HK-2 (cell line): Measurements from ENCODE around the gene GOLPH3L.
"Not testable (repeated sequence)": the region's sequence is repeated elsewhere in the genome, so short reads cannot be mapped to it uniquely, and the experiment has no call there.

ENCODE experiments used
- DNase-seq: peaks from one replicate; pipeline ENCODE4 v3.0.0-alpha.2; 2018; ENCODE audit not compliant: unreplicated experiment

The GOLPH3L gene

DNA sequence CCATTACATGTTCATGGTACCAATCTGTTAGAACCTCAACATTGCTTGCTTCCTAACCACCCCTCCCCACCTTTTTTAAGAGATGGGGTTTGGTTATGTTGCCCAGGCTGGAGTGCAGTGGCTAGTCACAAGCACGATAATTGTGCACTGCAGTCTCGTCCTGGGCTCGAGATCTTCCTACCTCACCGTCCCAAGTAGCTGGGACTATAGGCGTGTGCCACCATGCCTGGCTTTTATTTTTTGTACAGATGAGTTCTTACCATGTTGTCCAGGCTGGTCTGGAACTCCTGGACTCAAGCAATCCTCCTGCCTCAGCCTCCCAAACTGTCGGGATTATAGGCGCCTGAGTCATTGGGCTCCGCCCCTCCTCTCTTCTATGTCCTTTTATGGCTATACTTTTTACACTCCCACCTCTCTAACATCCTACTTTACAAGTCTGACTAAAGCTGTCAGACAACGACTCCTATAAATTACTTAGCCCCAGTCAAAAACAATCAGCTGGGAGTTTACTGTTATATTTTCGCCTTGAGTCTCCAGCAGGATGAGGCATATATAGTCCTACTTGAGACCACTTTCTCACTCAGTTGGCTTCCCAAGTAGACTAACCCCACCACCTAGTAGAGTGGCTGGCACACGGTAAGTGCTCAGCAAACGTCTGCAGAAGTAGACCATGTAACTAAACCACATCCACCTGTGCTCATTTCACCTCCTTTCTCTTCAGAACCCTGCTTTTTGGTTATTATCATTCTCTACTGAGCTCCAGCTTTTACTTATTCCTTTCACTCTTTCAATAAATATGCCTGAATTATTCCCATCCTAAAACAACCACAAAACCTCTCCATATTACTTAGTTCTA, 81.4 kb downstream of the GOLPH3L start:
- DNase-seq = no peak

DNA sequence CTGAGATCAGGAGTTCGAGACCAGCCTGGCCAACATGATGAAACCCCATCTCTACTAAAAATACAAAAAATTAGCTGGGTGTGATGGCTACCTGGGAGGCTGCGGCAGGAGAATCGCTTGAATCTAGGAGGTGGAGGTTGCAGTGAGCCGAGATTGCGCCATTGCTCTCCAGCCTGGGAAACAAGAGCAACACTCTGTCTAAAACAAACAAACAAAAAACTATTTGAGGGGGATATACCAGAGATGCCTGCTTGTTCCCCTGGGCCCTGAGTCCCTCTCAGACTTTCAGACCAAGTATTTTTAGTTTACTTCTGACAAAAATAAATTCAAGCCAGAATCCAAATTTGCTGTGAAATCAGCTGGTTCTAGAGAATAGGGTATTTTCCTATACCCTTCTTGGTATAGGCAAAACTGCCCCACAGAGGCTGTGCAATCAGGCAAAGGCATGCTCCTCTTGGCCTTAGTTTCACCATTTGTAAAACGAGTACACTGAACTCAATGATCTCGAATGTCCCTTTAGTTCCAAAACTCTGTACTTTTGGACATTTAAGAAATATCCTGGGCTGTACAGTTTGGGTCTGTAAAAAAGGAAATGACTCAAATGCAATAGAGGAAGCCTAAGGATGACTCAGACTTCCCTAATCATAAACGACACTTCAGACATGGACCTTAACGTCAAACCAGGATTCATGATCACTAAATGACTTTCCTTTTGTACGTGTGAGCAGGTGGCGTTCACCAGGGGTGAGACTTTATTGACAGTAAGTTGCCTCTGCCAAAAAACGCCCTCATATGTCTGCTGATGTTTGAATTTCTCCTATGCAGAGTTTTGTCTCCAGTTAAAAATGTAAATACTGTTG, 83.7 kb downstream of the GOLPH3L start:
- DNase-seq = no peak

DNA sequence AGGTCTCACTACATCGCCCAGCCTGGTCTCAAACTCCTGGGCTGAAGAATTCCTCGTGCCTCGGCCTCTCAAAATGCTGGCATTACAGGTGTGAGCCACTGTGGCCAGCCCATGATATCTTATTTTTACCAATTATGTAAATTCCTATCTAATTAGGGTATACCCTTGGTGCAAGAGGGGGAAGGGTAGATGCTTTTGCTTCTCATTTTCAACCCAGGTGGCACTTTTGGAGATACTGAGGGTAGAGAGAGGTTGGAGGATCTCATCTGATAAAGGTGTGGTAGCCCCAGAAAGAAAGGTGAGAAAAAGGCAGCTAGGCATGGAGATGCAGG, 85.0 kb downstream of the GOLPH3L start:
- no peak for DNase-seq

DNA sequence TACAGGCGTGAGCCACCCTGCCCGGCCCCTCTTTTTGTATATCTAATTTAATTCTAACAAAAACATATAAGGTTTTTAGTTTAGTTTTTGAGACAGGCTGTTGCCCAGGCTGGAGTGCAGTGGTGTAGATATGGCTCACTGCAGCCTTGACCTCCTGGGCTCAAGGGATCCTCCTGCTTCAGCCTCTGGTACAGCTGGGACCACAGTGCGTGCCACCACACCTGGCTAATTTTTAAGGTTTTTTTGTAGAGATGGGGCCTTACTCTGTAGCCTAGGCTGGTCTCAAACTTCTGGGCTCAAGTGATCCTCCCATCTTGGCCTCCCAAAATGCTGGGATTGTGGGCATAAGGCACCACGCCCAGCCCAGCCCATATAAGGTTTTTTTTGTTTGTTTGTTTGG, 86.4 kb downstream of the GOLPH3L start:
- DNase-seq = no peak

DNA sequence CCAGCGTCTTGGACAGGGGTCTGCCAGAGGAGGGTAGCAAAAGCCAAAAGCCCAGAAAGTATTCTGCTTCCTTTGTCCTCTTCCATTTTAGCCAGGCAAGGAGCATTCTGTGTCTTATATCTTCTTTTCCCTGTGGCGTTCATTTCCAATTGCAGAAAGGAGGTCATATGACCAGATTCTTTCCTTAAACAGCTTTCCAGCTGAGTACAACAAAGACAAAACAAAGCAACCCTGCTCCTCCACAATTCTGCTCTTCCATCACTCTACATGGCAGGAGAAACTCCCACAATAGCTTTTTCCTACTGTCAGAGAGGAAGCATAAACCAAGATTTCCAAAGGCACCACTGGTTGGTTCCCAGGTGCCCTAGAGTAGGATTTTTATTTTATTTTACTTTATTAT, 87.2 kb downstream of the GOLPH3L start:
- DNase-seq = no peak

DNA sequence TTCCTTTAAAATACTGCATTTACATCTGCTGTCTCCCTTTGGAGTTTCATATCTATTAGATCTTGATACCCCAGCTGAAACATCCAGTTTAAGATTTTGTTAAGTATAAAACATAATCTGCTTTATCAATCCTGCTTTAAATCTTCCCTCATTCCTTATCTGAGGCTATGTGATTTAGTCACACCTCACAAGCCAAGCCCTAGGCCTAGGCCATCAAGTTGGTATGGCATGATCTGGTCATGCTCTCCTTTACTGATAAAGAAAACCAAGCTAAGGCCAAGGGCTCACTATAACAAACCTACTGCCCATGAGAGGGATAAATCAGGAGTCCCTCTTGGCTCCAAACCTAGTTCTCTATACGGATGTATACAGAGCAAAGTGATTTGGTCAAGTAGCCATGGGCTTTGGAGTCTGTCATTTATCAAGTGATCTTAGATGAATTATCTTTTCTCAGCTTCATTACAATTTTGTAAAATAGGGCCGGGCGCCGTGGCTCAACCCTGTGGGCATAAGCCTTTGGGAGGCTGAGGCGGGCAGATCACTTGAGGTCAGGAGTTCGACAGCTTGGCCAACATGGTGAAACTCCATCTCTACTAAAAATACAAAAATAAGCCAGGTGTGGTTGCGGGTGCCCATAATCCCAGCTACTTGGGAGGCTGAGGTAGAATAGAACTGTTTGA, 90.4 kb downstream of the GOLPH3L start:
- no peak for DNase-seq

DNA sequence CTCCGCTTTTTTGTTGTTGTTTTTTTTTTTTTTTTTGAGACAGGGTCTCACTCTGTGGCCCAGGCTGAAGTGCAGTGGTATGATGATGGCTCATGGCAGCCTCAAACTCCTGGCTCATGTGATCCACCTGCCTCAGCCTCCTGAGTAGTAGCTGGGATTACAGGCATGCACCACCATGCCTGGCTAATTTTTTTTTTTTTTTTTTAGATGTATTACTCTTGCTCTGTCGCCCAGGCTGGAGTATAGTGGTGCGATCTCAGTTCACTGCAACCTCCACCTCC, 91.6 kb downstream of the GOLPH3L start:
- DNase-seq = not testable (repeated sequence)

DNA sequence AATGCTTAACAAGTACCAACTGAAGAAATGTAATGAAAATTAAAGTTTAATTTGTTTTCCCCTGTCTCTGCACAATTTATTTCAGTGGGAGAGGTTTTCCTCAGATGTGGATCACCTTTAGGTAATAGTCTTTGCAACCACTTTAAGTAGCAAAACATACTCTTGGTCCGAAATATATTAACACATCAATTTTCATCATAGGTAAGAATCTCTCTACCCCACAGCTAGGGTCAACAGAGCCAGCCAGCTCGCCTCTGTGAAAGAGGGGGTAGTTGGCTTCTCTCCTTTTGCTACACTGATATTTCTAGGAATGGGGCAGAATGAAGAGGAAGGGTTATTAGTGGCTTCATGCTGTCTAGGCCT, 92.7 kb downstream of the GOLPH3L start:
- no peak for DNase-seq

DNA sequence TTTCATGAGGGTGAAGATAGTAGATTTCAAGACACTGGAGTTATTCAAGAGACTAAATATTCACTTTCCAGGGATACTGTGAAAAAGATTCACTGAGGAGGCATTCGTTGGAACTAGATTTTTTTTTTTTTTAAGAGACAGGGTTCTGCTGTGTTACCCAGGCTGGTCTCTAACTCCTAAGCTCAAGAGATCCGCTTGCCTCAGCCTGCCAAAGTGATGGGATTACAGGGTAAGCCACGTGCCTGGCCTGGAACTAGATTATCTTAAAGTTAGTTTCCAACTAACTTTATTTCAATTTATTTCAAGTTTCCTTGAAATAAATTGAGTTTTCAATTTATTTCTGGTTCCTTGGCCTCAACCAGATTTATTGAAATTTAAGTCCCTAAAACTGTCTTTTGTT, 93.2 kb downstream of the GOLPH3L start:
- no peak for DNase-seq

DNA sequence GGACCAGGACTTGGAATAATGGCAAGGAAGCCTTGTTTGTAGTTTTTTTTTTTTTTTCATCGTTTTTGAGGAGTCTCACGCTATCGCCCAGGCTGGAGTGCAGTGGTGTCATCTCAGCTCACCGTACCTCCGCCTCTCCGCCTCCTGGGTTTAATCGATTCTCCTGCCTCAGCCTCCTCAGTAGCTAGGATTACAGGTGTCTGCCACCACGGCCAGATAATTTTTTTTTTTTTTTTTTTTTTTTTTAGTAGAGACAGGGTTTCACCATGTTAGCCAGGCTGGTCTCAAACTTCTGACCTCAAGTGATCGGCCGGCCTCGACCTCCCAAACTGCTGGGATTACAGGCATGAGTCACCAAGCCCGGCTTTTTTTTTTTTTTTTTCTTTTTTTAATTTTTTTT, 94.6 kb downstream of the GOLPH3L start:
- not testable (repeated sequence) for DNase-seq

DNA sequence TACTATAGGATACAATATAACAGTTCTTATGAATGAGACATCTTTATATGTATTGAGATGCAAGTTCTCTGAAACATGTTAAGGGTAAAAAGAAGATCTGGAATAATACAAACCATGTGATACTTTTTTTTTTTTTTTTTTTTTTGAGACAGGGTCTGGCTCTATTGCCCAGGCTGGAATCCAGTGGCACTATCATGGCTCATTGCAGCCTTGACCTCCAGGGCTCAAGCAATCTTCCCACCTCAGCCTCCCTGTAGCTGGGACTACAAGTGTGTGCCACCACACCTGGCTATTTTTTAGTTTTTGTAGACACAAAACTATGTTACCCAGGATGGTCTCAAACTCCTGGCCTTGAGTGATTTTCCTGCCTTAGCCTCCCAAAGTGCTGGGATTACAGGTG, 95.4 kb downstream of the GOLPH3L start:
- DNase-seq = no peak

DNA sequence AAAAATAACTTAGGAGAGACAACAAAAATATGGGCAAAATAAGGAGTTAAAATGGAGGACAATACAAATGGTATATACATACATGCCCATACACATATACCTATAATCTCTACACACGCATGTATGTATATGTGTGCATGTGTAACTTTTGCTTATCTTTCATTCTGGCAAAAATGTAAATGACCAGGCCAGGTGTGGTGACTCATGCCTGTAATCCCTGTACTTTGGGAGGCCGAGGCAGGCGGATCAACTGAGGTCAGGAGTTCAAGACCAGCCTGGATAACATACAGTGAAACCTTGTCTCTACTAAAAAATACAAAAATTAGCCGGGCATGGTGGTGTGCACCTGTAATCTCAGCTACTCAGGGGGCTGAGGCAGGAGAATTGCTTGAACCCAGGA, 98.6 kb downstream of the GOLPH3L start:
- not testable (repeated sequence) for DNase-seq

DNA sequence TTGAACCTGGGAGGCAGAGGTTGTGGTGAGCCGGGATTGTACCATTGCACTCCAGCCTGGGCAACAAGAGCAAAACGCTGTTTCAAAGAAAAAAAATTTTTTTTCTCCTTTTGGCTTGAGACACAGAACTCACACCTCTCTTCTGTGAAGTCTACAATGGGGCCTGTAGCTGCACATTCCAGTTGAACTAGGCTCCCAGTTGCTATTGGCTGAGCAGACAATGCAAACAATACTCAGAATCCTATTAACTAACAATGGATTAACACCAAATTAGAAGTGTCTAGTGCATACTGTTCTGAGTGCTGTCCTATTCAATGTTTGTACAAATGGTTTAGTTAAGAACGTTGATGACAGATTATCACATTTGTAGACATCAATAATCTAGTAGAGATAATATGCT, 100.0 kb downstream of the GOLPH3L start:
- DNase-seq = no peak
